Suprapubic skin (tissue), 4 donors: Measurements from ENCODE around the gene FXYD5. TPM values are rescaled to one million over a fixed set of nuclear protein-coding genes. Genes with fewer than 3 reads are reported as not detected.

Source experiments
- DNase-seq, 2 donors: peaks; one replicate each; pipeline ENCODE4 v3.0.0-alpha.2; 2019; ENCODE audit warnings: low spot score in 2 of 2
- H3K27ac ChIP-seq: fragments of 200-600 bp; sonication (generic); one replicate; pipeline ENCODE4 v1.5.1; 2019
- H3K27me3 ChIP-seq: fragments of 200-600 bp; sonication (generic); one replicate; pipeline ENCODE4 v1.5.1; 2019
- H3K36me3 ChIP-seq: fragments of 200-600 bp; sonication (generic); one replicate; pipeline ENCODE4 v1.5.1; 2019
- H3K4me1 ChIP-seq: fragments of 200-600 bp; sonication (generic); one replicate; pipeline ENCODE4 v1.5.1; 2019
- H3K4me3 ChIP-seq: fragments of 200-600 bp; sonication (generic); one replicate; pipeline ENCODE4 v1.5.1; 2019; ENCODE audit warnings: mild to moderate bottlenecking
- H3K9me3 ChIP-seq: fragments of 200-600 bp; sonication (generic); one replicate; pipeline ENCODE4 v1.5.1; 2019
- CTCF ChIP-seq, 2 donors: fragments of 200-600 bp in 1 of 2; fragments of 450-650 bp in 1 of 2; sonication (generic) in 1 of 2; IDR thresholded peaks; one replicate each; pipeline ENCODE4 v1.5.1; 2016 to 2019; ENCODE audit warnings: antibody characterized with exemption in 2 of 2, mild to moderate bottlenecking in 1 of 2, moderate library complexity in 1 of 2
- EP300 ChIP-seq: sonication (generic); formaldehyde crosslinking; IDR thresholded peaks from one replicate; pipeline ENCODE4 v1.6.1; 2017; ENCODE audit warnings: antibody characterized with exemption
- POLR2A ChIP-seq, 2 donors: fragments of 450-650 bp; IDR thresholded peaks; one replicate each; pipeline ENCODE4 v1.6.1; 2017; ENCODE audit warnings: antibody characterized with exemption in 2 of 2, mild to moderate bottlenecking in 2 of 2, moderate library complexity in 2 of 2
- POLR2AphosphoS5 ChIP-seq, 3 donors: sonication (generic); formaldehyde crosslinking; IDR thresholded peaks; one replicate each; pipeline ENCODE4 v1.6.1; 2017; ENCODE audit warnings: antibody characterized with exemption in 3 of 3
- WGBS: methylation state at CpG from one replicate; pipeline ENCODE4 v1.1.5; 2018; 5-methylcytosine and 5-hydroxymethylcytosine counted together
- total RNA-seq, 4 donors: library from RNA; depleted of rRNA; stranded (reverse); fragments of >200 nt; gene quantifications; one replicate each; pipeline ENCODE4 v1.1.0, GENCODE V29; 2016

The FXYD5 gene
- total RNA-seq, 4 donors from 2014 or later = 29.8 to 64.8 (median 37.7) TPM

- WGBS = 70% methylated on average over 26 of the region's 31 CpGs
- Histone ChIP-seq H3K36me3 (no peaks in the 10 kb centered on the region), H3K27ac (no peak overlapping the region), H3K4me1 (peaks cover 53% of the 10 kb centered on the region), H3K4me3 (peak overlapping the region; percentile 5), H3K27me3 (no peaks in the 10 kb centered on the region), H3K9me3 (no peaks in the 10 kb centered on the region)
- no peak for DNase-seq
- no peak for TF ChIP-seq POLR2AphosphoS5 (IDR thresholded peaks at IDR 0.05)
- no peak for TF ChIP-seq POLR2A (IDR thresholded peaks at IDR 0.05)
- TF ChIP-seq EP300 = no peak
- TF ChIP-seq CTCF (IDR thresholded peaks at IDR 0.05) = no peak
Observed at GRCh38 chr19:35130761-35131720, 23.5 kb upstream of the FXYD5 start.

GRCh38 chr19:35132254-35132653 lies 22.3 kb upstream of the FXYD5 start:
- H3K4me1 ChIP-seq = peaks cover 54% of the 10 kb centered on the region
- H3K4me3 ChIP-seq = peak overlapping the region; percentile 1
- H3K36me3 ChIP-seq = no peaks in the 10 kb centered on the region
- TF ChIP-seq EP300 = no peak
- no peak for DNase-seq
- H3K9me3 ChIP-seq = no peaks in the 10 kb centered on the region
- H3K27me3 ChIP-seq = no peaks in the 10 kb centered on the region
- no peak overlapping the region for H3K27ac ChIP-seq

- Histone ChIP-seq H3K36me3 (no peaks in the 10 kb centered on the region), H3K9me3 (no peaks in the 10 kb centered on the region), H3K27ac (no peak overlapping the region), H3K4me3 (peak overlapping the region; percentile 31), H3K4me1 (peaks cover 60% of the 10 kb centered on the region), H3K27me3 (no peaks in the 10 kb centered on the region)
- 74% methylated on average over 9 of the region's 11 CpGs for WGBS
- TF ChIP-seq CTCF (IDR thresholded peaks at IDR 0.05) (no peak), EP300 (no peak), POLR2A (IDR thresholded peaks at IDR 0.05) (no peak), POLR2AphosphoS5 (IDR thresholded peaks at IDR 0.05) (no peak)
- no peak for DNase-seq
Observed at GRCh38 chr19:35133826-35134225, 20.7 kb upstream of the FXYD5 start.

GRCh38 chr19:35134601-35135242 lies 19.8 kb upstream of the FXYD5 start, which contains the start of gene LGI4:
LGI4 (minus strand) TSS chr19:35135059; CDS start chr19:35134680, 379 bp downstream.
- peak within 1 kb of the TSS; percentile 67 for H3K27ac ChIP-seq
- no peak for TF ChIP-seq POLR2AphosphoS5 (IDR thresholded peaks at IDR 0.05)
- no peak for TF ChIP-seq EP300
- no peak for TF ChIP-seq POLR2A (IDR thresholded peaks at IDR 0.05)

GRCh38 chr19:35135389-35135909 lies 19.1 kb upstream of the FXYD5 start:
- peak overlapping the region; percentile 31 for H3K4me3 ChIP-seq
- H3K4me1 ChIP-seq = peaks cover 67% of the 10 kb centered on the region
- H3K27me3 ChIP-seq = no peaks in the 10 kb centered on the region
- no peaks in the 10 kb centered on the region for H3K36me3 ChIP-seq
- WGBS = 0% methylated on average over 1 of the region's 7 CpGs
- TF ChIP-seq POLR2A (IDR thresholded peaks at IDR 0.05) (no peak), EP300 (no peak), CTCF (IDR thresholded peaks at IDR 0.05) (peak; percentile 89 to 90), POLR2AphosphoS5 (IDR thresholded peaks at IDR 0.05) (peak in 1 of 3 donors; percentile 30)
- peak in 1 of 2 donors; percentile 89 for DNase-seq
- peak overlapping the region; percentile 67 for H3K27ac ChIP-seq
- H3K9me3 ChIP-seq = no peaks in the 10 kb centered on the region

More at GRCh38 chr19:35134601-35135242, 19.8 kb upstream of the FXYD5 start, which contains the start of gene LGI4:
- Histone ChIP-seq H3K4me1 (peaks cover 66% of the 10 kb centered on the region), H3K4me3 (peak within 1 kb of the TSS; percentile 31), H3K9me3 (no peaks in the 10 kb centered on the region), H3K27me3 (no peaks in the 10 kb centered on the region), H3K36me3 (no peaks in the 10 kb centered on the region)
- 61% methylated on average over 15 of the region's 15 CpGs for WGBS
- no peak for DNase-seq
